ENCODE measurements around the gene POGLUT3. TPM values are rescaled to one million over a fixed set of nuclear protein-coding genes. Genes with fewer than 3 reads are reported as not detected.

The POGLUT3 gene, protein sequence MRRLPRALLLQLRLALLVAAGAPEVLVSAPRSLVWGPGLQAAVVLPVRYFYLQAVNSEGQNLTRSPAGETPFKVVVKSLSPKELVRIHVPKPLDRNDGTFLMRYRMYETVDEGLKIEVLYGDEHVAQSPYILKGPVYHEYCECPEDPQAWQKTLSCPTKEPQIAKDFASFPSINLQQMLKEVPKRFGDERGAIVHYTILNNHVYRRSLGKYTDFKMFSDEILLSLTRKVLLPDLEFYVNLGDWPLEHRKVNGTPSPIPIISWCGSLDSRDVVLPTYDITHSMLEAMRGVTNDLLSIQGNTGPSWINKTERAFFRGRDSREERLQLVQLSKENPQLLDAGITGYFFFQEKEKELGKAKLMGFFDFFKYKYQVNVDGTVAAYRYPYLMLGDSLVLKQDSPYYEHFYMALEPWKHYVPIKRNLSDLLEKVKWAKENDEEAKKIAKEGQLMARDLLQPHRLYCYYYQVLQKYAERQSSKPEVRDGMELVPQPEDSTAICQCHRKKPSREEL
- 7.8 to 12.6 TPM (median 10.0 TPM) in 5 replicates for total RNA-seq (2022; extraction: Qiagen RNA extraction)

DNA sequence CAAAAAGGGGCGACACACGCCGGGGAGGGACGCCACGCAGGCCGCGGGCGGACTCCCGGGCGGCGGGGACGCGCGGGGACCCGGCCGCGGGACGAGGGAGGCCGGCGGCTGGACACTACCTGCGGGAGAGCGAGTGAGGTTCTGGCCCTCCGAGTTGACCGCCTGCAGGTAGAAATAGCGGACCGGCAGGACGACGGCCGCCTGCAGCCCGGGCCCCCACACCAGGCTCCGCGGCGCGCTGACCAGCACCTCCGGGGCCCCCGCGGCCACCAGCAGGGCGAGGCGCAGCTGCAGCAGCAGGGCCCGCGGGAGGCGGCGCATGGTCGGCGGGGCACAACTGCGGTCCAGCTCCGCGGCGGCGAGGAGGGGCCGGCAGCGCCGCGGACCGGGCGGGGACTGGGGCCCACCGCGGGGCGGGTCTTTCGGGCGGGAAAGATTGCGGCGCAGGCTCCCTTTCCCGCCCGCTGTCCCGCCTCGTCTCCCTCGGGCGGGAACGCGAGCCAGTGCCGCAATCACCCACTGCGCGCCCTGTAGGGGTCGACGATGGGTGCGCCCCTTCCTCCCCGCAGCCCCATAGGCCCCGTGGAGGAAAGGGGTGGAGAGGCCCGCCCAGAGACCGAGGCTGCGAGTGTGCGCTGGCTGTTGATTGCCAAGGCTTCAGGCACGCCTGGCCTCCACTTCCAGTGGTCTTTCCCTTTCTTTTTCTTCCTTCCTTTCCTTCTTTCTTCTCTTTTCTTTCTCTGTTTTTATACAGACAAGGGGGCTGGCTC lies at the start of gene POGLUT3:
TSS of gene POGLUT3 (minus strand) at position 339 of the 770 bp plus-strand sequence. CDS start at position 321, 18 bp downstream.

GRCh38 chr11:108467091-108467823 lies 30.9 kb downstream of the POGLUT3 start, which contains the start of gene C11orf65:
TSS of gene C11orf65 (minus strand) at chr11:108467529. CDS start at chr11:108461559, 5,970 bp downstream.

Other genes starting within 250 kb of the POGLUT3 start
- 0.19 to 0.50 TPM (median 0.22 TPM) in 4 of 5 replicates, not detected in the other for gene C11orf65, start 30.9 kb downstream of the POGLUT3 start, total RNA-seq (2022; extraction: Qiagen RNA extraction)
- gene EXPH5, start 95.4 kb upstream of the POGLUT3 start, total RNA-seq (2022; extraction: Qiagen RNA extraction), result 0.03 to 0.06 TPM (median 0.05 TPM) in 5 replicates
- 29.2 to 38.6 TPM (median 32.8 TPM) in 5 replicates for gene DDX10, start 166.7 kb upstream of the POGLUT3 start, total RNA-seq (2022; extraction: Qiagen RNA extraction)